ENCODE measurements around the gene LCE1A.

Gene LCE1A

DNA sequence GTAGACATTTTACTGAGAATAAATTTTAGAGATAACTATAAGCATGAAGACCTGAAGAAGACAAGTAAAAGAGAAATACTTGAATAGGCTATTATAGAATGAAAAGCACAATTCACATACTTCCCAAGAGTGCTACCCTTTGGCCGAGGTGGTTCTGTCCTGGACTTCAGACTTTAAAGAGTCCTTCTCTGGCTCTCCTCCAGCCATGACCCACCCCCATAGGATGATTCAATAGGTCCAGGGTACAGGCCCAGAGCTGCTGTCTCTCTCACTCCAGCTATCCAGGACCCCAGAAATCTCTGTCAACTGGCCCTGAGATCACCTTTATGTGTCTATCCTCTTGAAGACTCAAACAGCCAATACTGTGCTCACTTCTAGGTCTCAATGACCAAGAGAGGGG, 49.6 kb downstream of the LCE1A start:
- H3K4me3 ChIP-seq (ENCODE audit: control insufficient read depth, low read depth, low read length) = no peak overlapping the region
- TF ChIP-seq, protein P1, sequence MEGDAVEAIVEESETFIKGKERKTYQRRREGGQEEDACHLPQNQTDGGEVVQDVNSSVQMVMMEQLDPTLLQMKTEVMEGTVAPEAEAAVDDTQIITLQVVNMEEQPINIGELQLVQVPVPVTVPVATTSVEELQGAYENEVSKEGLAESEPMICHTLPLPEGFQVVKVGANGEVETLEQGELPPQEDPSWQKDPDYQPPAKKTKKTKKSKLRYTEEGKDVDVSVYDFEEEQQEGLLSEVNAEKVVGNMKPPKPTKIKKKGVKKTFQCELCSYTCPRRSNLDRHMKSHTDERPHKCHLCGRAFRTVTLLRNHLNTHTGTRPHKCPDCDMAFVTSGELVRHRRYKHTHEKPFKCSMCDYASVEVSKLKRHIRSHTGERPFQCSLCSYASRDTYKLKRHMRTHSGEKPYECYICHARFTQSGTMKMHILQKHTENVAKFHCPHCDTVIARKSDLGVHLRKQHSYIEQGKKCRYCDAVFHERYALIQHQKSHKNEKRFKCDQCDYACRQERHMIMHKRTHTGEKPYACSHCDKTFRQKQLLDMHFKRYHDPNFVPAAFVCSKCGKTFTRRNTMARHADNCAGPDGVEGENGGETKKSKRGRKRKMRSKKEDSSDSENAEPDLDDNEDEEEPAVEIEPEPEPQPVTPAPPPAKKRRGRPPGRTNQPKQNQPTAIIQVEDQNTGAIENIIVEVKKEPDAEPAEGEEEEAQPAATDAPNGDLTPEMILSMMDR (IDR thresholded peaks at IDR 0.05; ENCODE audit: control insufficient read depth, insufficient read depth, low read depth, low read length, missing control alignments) = no peak
- DNase-seq (ENCODE audit: low read depth) = no peak

Data from AG09309 (cell line).